Thyroid gland (tissue), 4 donors: Measurements from ENCODE around the gene SLC44A1. TPM values are rescaled to one million over a fixed set of nuclear protein-coding genes. Genes with fewer than 3 reads are reported as not detected.

Experiments
- DNase-seq, 2 donors: peaks; one replicate each; pipeline ENCODE4 v3.0.0-alpha.2; 2019
- H3K27ac ChIP-seq, 3 donors: fragments of 200-600 bp; sonication (generic); 1 replicate in 2 of 3; 2 replicates in 1 of 3; pipeline ENCODE4 v1.5.1; 2016 to 2019; ENCODE audit warnings: mild to moderate bottlenecking in 1 of 3, moderate library complexity in 1 of 3
- H3K27me3 ChIP-seq: fragments of 200-600 bp; sonication (generic); one replicate; pipeline ENCODE4 v1.5.1; 2019
- H3K36me3 ChIP-seq, 2 donors: fragments of 200-600 bp; sonication (generic); one replicate each; pipeline ENCODE4 v1.5.1; 2016 to 2019
- H3K4me1 ChIP-seq, 2 donors: fragments of 200-600 bp; sonication (generic); one replicate each; pipeline ENCODE4 v1.5.1; 2017 to 2019
- H3K4me3 ChIP-seq, 3 donors: fragments of 200-600 bp; sonication (generic); replicated peaks in 1 of 3; 1 replicate in 2 of 3; 2 replicates in 1 of 3; pipeline ENCODE4 v1.5.1; 2016; ENCODE audit warnings: mild to moderate bottlenecking in 1 of 3
- H3K9me3 ChIP-seq: fragments of 200-600 bp; sonication (generic); one replicate; pipeline ENCODE4 v1.5.1; 2017
- CTCF ChIP-seq, 6 experiments: fragments of 200-600 bp in 3 of 6; fragments of 450-650 bp in 3 of 6; sonication (generic) in 3 of 6; IDR thresholded peaks; one replicate each; pipeline ENCODE4 v1.5.1; 2016 to 2019; ENCODE audit warnings: antibody characterized with exemption in 6 of 6, mild to moderate bottlenecking in 2 of 6, inconsistent platforms in 1 of 6, moderate library complexity in 1 of 6
- POLR2A ChIP-seq, 2 donors: fragments of 450-650 bp; IDR thresholded peaks; one replicate each; pipeline ENCODE4 v1.6.1; 2017; ENCODE audit warnings: antibody characterized with exemption in 2 of 2, mild to moderate bottlenecking in 2 of 2, moderate library complexity in 1 of 2
- WGBS, 2 donors: methylation state at CpG; one replicate each; pipeline ENCODE4 v1.1.5; 2017; 5-methylcytosine and 5-hydroxymethylcytosine counted together
- intact Hi-C: fragments of 100-400 bp; cut with DNase I; formaldehyde crosslinking; loops from one replicate; pipeline ENCODE4 v1.15.1; 2023
- total RNA-seq, 4 donors: library from RNA; depleted of rRNA; stranded (reverse); fragments of >200 nt; gene quantifications; one replicate each; pipeline ENCODE4 v1.2.3, GENCODE V29; 2016

SLC44A1 gene
- total RNA-seq, 4 donors from 2014 or later = 102 to 144 (median 132) TPM

GRCh38 chr9:105437704-105438103 lies 193.3 kb downstream of the SLC44A1 start:
- Histone ChIP-seq H3K27ac (peak overlapping the region in 1 of 3 donors; percentile 37), H3K27me3 (no peaks in the 10 kb centered on the region), H3K36me3 (no peaks in the 10 kb centered on the region), H3K4me3 (no peak overlapping the region), H3K9me3 (no peaks in the 10 kb centered on the region), H3K4me1 (peaks cover 4 to 17% of the 10 kb centered on the region in 2 donors)
- intact Hi-C loops = no loop called here
- TF ChIP-seq CTCF (IDR thresholded peaks at IDR 0.05) (no peak), POLR2A (IDR thresholded peaks at IDR 0.05) (no peak)
- 86 to 93% methylated on average over 1 of the region's 1 CpG for WGBS, 2 donors
- DNase-seq = no peak

GRCh38 chr9:105438141-105438806 lies 193.8 kb downstream of the SLC44A1 start:
- Histone ChIP-seq H3K4me3 (no peak overlapping the region), H3K4me1 (peaks cover 4 to 17% of the 10 kb centered on the region in 2 donors), H3K27me3 (no peaks in the 10 kb centered on the region), H3K36me3 (no peaks in the 10 kb centered on the region), H3K27ac (peak overlapping the region in 1 of 3 donors; percentile 37), H3K9me3 (no peaks in the 10 kb centered on the region)
- TF ChIP-seq POLR2A (IDR thresholded peaks at IDR 0.05) = no peak
- no peak for TF ChIP-seq CTCF (IDR thresholded peaks at IDR 0.05)
- DNase-seq = no peak
- 39 to 49% methylated on average over 8 of the region's 8 CpGs for WGBS, 2 donors
- intact Hi-C loops = no loop called here

- no peak overlapping the region for H3K4me3 ChIP-seq
Measured at GRCh38 chr9:105439428-105439827, 195.0 kb downstream of the SLC44A1 start.

GRCh38 chr9:105441616-105442160 lies 197.2 kb downstream of the SLC44A1 start:
- no peaks in the 10 kb centered on the region for H3K9me3 ChIP-seq
- no peak for DNase-seq
- peaks cover 4 to 17% of the 10 kb centered on the region in 2 donors for H3K4me1 ChIP-seq
- no peak overlapping the region for H3K27ac ChIP-seq
- no peak overlapping the region for H3K4me3 ChIP-seq
- H3K36me3 ChIP-seq = no peaks in the 10 kb centered on the region
- WGBS, 2 donors = 70 to 81% methylated on average over 2 of the region's 2 CpGs
- intact Hi-C loops = no loop called here
- H3K27me3 ChIP-seq = no peaks in the 10 kb centered on the region
- no peak for TF ChIP-seq POLR2A (IDR thresholded peaks at IDR 0.05)
- no peak for TF ChIP-seq CTCF (IDR thresholded peaks at IDR 0.05)

More at GRCh38 chr9:105439428-105439827, 195.0 kb downstream of the SLC44A1 start:
- no peaks in the 10 kb centered on the region for H3K9me3 ChIP-seq
- peaks cover 4 to 17% of the 10 kb centered on the region in 2 donors for H3K4me1 ChIP-seq
- H3K27ac ChIP-seq = no peak overlapping the region
- no peaks in the 10 kb centered on the region for H3K27me3 ChIP-seq
- TF ChIP-seq POLR2A (IDR thresholded peaks at IDR 0.05) (no peak), CTCF (IDR thresholded peaks at IDR 0.05) (no peak)
- intact Hi-C loops = no loop called here
- no peaks in the 10 kb centered on the region for H3K36me3 ChIP-seq
- DNase-seq = no peak

- Histone ChIP-seq H3K4me1 (peaks cover 0 to 12% of the 10 kb centered on the region in 2 donors), H3K27me3 (no peaks in the 10 kb centered on the region), H3K27ac (no peak overlapping the region), H3K36me3 (no peaks in the 10 kb centered on the region), H3K4me3 (no peak overlapping the region), H3K9me3 (no peaks in the 10 kb centered on the region)
- no peak for DNase-seq
- 87 to 90% methylated on average over 8 of the region's 8 CpGs for WGBS, 2 donors
- intact Hi-C loops = no loop called here
- TF ChIP-seq POLR2A (IDR thresholded peaks at IDR 0.05) = no peak
- no peak for TF ChIP-seq CTCF (IDR thresholded peaks at IDR 0.05)
Measured at GRCh38 chr9:105443121-105443520, 198.7 kb downstream of the SLC44A1 start.
